Jurkat, Clone E6-1 (cell line): Measurements from ENCODE around the gene KIF11. TPM values are rescaled to one million over a fixed set of nuclear protein-coding genes. Genes with fewer than 3 reads are reported as not detected.
"Not testable (repeated sequence)": the region's sequence is repeated elsewhere in the genome, so short reads cannot be mapped to it uniquely, and the experiment has no call there.

Source experiments
- DNase-seq: peaks from one replicate; pipeline ENCODE4 v3.0.0-alpha.2; 2011; ENCODE audit warnings: low read depth, low spot score
- H3K4me3 ChIP-seq: 2 replicates; pipeline ENCODE4 v1.5.1; 2011; ENCODE audit warnings: mild to moderate bottlenecking, low read length, control low read depth, moderate library complexity
- polyA plus RNA-seq: library from polyadenylated mRNA; unstranded; fragments of >200 nt; gene quantifications from one replicate; pipeline ENCODE4 v1.2.1, GENCODE V29; 2012; ENCODE audit warnings: missing spikeins; ENCODE audit not compliant: insufficient read length, insufficient read depth

The KIF11 gene
- polyA plus RNA-seq = 46.7 TPM

GRCh38 chr10:92592761-92593618, at the start of gene KIF11:
Gene KIF11, plus strand, starts transcription at chr10:92593130. Its CDS starts 246 bp downstream, at chr10:92593376.
- H3K4me3 ChIP-seq = peak within 1 kb of the TSS; percentile 84
- DNase-seq = peak; percentile 97

GRCh38 chr10:92544296-92544695, 48.6 kb upstream of the KIF11 start:
- DNase-seq = peak; percentile 84
- H3K4me3 ChIP-seq = no peak overlapping the region

GRCh38 chr10:92545556-92545955, 47.4 kb upstream of the KIF11 start:
- H3K4me3 ChIP-seq = no peak overlapping the region
- DNase-seq = no peak

DNA sequence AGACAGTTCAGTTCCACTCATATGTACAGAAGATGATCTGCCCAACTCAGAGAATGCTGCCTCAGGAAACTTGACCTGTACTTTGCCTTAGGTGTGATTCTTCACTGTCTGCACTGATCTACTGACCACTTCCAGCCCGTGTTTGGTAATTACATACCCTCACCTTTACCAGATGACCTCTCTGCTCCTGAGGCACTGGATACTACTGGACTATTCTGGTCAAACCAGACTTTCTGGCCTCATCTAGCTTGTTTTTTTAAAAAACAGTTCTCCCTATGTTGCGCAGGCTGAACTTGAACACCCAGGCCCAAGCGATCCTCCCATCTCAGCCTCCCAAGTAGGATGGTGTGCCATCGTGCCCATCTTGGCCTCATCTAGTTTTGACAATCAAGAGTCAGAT, 45.3 kb upstream of the KIF11 start:
- H3K4me3 ChIP-seq = no peak overlapping the region
- DNase-seq = no peak

- no peak for DNase-seq
- H3K4me3 ChIP-seq = no peak overlapping the region
Measured at GRCh38 chr10:92550924-92551323, 42.0 kb upstream of the KIF11 start.

GRCh38 chr10:92552310-92552709, 40.6 kb upstream of the KIF11 start:
- DNase-seq = no peak
- no peak overlapping the region for H3K4me3 ChIP-seq

- H3K4me3 ChIP-seq = no peak overlapping the region
Measured at GRCh38 chr10:92553959-92554358, 39.0 kb upstream of the KIF11 start.

DNA sequence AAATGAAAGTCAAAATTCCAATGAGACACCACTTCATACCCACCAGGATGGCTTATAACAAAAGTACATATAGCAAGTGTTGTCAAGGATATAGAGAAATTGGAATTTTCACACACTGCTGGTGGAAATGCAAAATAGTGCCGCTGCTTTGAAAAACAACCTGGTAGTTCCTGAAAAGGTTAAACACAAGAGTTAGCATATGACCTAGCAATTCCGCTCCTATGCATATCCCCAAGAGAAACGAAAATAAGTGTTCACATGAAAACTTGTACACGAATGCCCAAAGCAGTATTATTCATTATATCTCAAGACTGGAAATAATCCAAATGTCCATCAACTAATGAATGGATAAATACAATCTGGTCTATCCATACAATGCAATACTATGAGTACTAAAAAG, 33.9 kb upstream of the KIF11 start:
- no peak overlapping the region for H3K4me3 ChIP-seq
- no peak for DNase-seq

More at GRCh38 chr10:92553959-92554358, 39.0 kb upstream of the KIF11 start:
- DNase-seq = no peak

DNA sequence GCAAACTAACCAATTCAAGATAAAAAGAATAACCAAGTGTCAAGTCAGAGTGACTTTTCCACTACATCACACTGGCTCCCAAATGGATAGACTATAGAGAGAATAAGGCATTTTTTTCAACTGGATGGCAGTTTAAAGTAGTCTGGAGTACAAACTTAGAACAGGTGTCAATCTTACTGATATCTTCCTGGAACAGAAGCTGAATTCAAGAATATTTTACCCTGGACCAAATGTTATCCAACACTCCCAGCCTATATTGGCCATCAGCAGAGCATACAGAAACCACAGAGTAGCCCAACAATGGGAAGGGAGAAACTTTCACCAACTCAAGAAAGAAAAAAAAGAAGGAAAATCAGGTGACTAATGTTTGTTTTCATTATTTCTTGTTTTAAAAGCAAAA, 30.5 kb upstream of the KIF11 start:
- H3K4me3 ChIP-seq = no peak overlapping the region
- no peak for DNase-seq

- H3K4me3 ChIP-seq = no peak overlapping the region
- no peak for DNase-seq
Measured at GRCh38 chr10:92567952-92568600, 24.9 kb upstream of the KIF11 start.

DNA sequence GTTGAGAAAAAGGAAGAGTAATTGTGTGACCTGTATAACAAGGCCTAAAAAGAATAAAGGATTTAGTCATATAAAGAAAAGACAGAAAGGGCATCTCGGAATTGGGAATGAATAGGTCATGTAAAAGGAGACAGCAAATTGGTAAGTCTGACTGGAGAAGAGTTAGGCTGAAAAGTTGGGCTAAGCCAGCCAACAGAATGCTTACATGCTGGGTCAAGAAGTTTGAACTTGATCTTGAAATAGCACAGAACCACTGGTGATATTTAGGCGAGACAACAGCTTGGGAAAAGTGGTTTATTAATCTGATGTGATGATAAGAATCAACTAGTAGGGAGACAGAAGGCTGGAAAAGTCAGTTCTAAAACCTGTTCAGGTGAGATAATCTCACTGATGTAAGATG, 23.9 kb upstream of the KIF11 start:
- no peak overlapping the region for H3K4me3 ChIP-seq
- DNase-seq = no peak

GRCh38 chr10:92569663-92570062, 23.3 kb upstream of the KIF11 start:
- not testable (repeated sequence) for DNase-seq, H3K4me3 ChIP-seq

DNA sequence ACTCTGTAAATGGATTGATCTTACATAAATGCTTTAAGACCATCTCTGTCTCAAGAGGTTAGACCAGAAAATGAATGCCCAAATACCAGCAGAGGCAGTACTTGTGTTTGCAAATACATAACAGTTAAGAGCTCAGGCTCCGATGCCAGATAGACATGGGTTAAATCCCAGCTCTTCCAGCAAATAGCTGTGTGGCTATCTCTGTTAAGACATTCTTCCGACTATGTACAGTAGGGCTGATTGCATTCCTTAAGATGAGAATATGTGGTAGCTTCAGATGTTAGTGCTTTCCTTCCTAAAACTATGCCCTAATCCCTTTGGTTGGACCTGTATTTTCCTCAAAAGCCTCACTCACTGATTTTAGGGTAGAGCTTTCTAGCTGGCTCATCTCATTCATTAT, 21.3 kb upstream of the KIF11 start:
- no peak for DNase-seq
- H3K4me3 ChIP-seq = no peak overlapping the region

DNA sequence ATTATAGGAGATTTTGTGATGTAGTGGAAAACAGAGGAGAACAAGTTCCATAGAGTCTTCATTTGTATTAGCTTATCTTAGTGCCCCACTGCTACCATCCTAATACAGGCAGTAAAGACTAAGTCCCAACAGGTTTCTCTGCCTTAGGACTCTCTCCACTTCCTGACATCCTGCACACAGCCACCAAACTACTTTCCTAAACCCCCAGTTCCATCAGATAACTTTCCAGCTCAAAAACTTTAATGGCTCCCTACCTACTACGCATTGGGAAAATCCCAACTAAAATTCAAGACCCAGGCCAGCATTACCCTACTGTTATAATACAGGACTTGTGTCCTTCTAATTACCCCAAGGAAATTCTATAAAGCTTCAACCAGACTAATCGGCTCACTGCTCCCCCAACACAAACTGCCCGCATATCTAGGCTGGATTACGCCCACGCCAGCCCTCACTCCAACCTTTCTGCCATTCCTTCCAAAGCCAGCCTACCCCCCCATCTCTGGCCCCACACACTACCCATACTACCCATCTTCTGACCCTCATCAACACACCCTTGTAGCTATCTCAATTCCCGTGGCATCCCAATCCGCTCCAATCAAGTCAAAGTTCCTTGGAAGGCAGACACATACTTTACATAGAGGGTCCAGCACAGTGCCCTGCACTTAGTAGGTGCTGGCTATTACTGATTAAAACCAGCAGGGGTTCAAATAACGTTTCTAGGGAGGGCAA, 20.4 kb upstream of the KIF11 start:
- peak overlapping the region; percentile 87 for H3K4me3 ChIP-seq
- no peak for DNase-seq

GRCh38 chr10:92573091-92573797, 19.7 kb upstream of the KIF11 start:
- peak overlapping the region; percentile 87 for H3K4me3 ChIP-seq
- no peak for DNase-seq

GRCh38 chr10:92573798-92574547, 19.0 kb upstream of the KIF11 start, which contains the start of gene IDE:
Gene IDE, minus strand, starts transcription at chr10:92574093. Its CDS starts 74 bp downstream, at chr10:92574019.
- peak within 1 kb of the TSS; percentile 87 for H3K4me3 ChIP-seq
- peak; percentile 75 for DNase-seq

GRCh38 chr10:92574548-92575261, 18.2 kb upstream of the KIF11 start:
- peak overlapping the region; percentile 87 for H3K4me3 ChIP-seq
- DNase-seq = peak; percentile 45

DNA sequence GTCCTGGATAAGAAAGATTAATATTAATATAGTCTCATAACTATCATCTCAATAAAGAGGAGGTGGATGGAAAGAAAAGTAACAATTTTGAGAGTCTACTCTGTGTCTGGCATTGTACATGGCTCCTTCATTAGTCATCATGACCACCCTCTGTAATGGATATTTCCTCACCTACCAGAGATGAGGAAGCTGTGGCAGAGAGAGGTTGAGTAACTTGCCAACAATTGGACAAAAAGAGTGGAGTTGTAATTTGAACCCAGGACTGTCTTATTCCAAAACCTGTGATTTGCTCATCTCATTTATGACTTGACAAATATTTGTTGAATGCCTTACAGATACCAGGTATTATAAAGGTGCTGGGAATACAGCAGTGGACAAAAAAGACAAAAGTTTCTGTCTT, 17.0 kb upstream of the KIF11 start:
- H3K4me3 ChIP-seq = no peak overlapping the region
- no peak for DNase-seq
